Measurements from ENCODE around the gene ANAPC2. TPM values are rescaled to one million over a fixed set of nuclear protein-coding genes. Genes with fewer than 3 reads are reported as not detected.

Gene ANAPC2
- total RNA-seq, 1 donor from 2014 or later = 29.8 TPM

- peak; percentile 84 for DNase-seq
Measured at GRCh38 chr9:137227054-137227852, 38.9 kb upstream of the ANAPC2 start, which contains the start of gene RNF224. Gene RNF224 (plus strand): TSS chr9:137227502. CDS start chr9:137228336, 834 bp downstream.

DNA sequence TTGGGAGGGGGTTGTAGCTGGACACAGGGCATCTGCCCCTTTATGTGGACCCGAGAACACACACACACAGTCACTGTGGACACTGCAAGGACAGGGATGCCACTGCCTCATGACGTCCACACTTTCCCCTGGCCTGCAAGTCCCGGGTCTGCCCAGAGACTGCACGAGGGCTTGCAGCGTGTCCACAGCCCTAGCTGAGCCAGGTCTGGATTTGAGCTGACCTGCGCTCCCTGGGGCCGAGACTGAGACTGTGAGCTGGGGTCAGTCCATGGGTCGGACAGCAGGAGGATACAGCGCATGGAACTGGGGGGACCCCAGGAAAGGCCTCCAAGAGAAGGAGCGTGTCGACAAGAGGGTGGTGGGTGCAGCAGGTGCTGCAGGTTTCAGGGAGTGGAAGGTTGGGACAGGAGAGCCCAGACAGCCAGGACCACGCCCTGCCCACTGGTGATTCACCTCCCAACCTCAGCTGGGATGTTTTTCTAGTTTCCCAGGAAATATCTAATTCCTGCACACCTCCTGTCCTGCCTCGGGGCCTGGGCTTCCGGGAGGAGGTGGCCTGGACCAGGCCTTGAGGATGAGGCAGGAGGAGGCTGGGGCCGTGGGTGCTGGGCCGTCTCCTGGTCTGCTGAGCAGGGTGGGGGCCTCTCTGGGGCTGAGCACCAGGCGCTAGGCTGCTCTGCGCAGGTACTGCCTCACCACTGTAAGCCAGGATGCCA is 38.1 kb upstream of the ANAPC2 start:
- DNase-seq = no peak

DNA sequence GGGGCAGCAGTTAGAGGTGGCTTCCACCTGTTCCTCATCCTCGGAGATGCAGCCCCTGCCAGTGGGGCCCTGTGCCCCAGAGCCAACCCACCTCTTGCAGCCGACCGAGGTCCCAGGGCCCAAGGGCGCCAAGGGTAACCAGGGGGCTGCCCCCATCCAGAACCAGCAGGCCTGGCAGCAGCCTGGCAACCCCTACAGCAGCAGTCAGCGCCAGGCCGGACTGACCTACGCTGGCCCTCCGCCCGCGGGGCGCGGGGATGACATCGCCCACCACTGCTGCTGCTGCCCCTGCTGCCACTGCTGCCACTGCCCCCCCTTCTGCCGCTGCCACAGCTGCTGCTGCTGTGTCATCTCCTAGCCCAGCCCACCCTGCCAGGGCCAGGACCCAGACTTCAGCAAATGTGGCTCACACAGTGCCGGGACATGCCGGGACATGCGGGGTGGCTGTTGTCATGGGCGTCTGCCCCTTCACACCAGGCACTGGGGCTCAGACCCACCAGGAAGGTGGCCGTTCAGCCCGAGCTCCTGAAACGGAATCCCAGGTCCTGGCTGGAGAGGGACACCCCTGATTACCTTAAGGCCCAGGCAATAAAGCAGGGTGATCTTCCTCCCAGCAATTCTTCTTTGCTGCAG is 37.5 kb upstream of the ANAPC2 start:
- DNase-seq = no peak

- DNase-seq = no peak
Measured at GRCh38 chr9:137224830-137225694, 36.7 kb upstream of the ANAPC2 start, which contains the start of gene CYSRT1. Gene CYSRT1 (plus strand): TSS chr9:137225174. CDS start chr9:137225622, 448 bp downstream.

DNA sequence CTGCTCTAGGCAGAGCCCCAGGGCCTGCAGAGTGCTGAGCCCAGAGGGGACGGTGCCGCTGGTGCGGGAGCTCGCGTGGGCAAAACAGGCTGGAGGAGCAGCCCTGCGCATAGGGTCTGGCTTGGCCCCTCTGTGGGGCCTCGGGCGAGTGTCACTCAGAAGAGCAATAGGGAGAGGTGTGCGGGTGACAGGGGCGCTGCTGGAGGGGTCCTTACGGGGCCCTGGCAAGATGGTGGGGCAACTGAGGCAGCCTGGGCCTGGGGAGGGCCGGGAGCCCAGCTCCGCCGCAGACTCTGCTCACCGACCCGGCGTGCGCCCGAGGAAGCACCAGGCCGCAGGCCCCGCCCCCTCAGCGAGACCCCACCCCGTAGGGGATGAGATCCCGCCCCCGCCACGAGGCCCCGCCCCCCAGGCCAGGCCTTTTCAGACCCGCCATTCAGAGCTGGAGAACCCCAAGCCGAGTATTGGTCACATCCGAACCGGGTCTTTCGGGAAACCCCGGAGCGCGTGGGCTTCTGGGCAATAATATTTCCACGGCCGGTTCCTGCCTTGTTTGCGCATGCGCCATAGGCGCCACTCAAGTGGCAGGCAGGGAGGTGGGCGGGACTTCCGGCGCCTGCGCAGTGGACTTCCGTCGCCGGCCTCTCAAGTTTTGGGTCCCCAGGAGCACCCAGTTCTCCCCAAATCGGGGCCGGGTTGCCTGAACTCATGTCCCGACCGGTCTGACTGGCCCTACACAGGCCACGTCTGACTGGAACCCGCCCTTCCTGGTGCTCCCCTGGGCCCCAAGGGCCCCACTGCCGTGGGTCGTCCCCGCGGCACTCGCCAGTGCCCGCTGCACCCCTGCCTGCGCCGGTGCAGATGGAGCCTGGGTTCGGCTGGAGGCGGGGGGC is 35.0 kb upstream of the ANAPC2 start:
- peak; percentile 99 for DNase-seq

- DNase-seq = no peak
Measured at GRCh38 chr9:137222190-137223077, 34.1 kb upstream of the ANAPC2 start, which contains the start of gene RNF208. Gene RNF208 (minus strand): TSS chr9:137222240. CDS start chr9:137221212, 1,028 bp downstream.

GRCh38 chr9:137221506-137222111 is 33.2 kb upstream of the ANAPC2 start:
- no peak for DNase-seq

DNA sequence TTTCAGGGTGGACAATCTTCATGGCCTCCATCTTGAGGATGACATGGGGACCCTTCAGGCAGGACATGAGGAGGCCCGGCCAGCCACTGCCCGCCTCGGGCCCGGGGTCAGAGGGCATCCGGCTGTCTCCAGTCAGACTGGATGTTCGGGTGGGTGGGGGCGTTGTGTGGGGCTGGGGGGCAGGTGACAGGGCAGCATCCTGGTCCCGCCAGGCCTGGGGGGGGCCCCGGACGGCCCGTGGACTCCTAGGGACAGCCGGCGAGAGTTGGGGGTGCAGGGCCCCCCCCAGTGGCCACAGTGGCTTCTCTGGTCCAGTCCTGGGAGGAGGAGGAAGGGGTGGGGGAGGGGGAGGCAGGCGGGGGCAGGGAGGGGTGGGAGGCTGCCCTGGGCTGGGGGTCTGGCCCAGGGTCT is 32.7 kb upstream of the ANAPC2 start:
- no peak for DNase-seq

GRCh38 chr9:137220317-137221094 is 32.1 kb upstream of the ANAPC2 start:
- DNase-seq = no peak

DNA sequence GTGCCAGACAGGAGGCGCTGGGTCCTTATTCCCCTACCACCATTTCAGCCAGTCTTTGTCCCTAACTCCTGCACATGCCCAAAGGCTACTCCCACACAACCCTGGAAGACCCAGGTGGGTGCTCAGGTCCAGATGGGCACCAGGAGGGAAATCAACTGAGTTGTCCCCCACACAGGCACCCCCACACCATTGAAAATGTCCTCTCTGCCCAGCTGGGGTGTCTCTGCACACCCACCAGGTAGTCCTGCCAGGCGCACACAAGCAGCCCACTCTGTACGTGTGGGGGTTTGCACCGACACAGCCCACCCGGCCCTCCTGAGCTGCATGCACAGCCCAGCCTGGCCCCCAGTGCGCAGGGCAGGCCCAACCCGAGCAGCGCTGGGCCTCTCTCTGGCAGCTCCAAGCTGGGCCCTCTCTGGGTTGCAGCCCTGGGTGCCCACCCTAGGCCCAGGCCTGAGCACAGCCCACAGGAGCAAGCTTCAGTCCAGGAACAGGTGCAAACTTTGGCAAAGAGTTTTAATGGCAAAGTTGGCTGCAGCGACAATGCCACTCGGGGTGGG is 31.5 kb upstream of the ANAPC2 start:
- no peak for DNase-seq

DNA sequence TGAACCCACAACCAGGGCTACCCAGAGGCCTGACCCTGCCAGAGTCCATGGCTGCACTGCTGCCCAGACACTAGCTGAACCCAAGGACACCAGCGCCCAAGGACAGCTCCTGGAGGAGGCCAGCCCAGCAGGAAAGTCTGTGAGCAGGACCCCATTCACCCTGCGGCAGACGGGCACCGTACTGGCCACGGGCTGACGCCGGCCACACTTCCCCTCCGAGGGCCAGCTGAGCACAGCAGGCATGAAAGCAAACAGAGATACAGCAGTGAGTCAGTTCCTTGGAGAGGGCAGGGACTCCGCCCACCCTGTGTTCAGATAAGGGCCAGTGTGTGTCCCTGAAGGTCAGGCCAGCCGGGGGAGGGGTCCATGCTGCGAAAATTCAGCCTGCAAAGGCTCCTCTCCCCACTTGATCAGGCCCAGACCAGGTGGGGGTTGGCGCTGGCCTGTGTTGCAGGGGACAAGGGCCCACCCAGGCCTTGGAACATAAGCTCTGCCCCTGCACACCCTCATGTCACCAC is 30.5 kb upstream of the ANAPC2 start:
- DNase-seq = no peak

DNA sequence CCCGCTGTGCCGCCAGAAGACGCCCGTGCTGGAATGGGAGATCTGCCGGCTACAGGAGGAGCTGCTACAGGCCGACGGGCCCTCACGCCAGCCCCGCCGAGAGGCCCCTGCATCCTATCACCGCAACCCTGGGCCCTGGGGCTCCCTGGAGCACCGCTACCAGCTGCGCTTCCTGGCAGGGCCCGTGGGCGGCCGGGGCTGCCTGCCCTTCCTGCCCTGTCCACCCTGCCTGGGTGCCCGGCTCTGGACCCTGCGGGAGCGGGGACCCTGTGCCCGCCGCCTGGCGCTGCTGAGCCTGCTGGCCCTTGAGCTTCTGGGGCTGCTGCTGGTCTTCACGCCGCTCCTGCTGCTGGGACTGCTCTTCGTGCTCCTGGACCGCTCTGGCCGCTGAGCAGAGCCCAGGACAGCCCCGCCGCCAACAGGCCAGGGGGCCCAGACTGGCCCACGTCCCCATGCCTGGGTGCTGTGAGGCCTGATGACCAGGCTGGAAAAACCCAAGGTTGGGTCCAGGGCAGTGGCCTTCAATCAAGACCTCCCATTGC is 29.9 kb upstream of the ANAPC2 start:
- no peak for DNase-seq

DNA sequence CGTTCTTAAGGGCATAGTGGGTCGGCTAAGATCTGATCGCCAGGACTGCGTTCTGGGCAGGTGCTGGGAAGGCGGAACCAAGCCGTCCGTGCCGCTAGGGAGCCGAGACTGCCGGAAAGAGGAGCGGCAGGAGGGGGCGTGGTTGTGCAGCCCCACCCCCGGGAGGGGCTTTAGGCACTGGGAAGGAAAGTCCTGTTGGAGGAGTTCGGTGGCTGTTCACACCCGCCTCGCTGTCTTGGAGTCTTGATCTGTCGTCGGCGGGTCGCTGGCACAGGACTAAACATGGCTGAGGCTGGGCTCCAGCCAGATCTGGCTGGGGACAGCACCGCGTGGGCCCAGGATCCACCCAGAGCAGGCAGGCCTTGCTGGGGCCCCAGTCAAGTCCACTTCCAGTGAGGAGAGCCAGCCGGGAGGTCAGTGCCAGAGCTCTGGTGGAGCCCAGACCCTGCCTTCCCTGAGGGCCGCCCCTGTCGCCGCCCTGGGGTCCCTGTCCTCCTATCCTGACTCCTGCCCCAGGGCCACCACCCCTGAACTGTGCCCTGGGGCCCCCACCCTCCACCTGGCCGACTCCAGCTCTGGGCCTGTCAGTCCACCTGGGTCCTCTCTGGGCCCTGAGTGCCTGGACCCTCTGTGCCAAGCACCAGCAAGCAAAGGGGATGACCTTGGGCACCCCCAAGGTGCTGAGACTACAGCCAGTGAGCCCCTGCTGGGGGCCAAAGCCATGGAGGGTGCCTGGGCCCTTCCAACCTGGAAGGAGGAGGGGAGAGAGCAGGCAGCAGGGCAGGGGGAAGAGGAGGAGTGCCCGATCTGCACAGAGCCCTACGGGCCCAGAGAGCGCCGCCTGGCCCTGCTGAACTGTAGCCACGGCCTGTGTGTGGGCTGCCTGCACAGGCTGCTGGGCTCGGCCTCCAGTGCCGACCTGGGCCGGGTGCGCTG is 29.2 kb upstream of the ANAPC2 start:
- DNase-seq = no peak

DNA sequence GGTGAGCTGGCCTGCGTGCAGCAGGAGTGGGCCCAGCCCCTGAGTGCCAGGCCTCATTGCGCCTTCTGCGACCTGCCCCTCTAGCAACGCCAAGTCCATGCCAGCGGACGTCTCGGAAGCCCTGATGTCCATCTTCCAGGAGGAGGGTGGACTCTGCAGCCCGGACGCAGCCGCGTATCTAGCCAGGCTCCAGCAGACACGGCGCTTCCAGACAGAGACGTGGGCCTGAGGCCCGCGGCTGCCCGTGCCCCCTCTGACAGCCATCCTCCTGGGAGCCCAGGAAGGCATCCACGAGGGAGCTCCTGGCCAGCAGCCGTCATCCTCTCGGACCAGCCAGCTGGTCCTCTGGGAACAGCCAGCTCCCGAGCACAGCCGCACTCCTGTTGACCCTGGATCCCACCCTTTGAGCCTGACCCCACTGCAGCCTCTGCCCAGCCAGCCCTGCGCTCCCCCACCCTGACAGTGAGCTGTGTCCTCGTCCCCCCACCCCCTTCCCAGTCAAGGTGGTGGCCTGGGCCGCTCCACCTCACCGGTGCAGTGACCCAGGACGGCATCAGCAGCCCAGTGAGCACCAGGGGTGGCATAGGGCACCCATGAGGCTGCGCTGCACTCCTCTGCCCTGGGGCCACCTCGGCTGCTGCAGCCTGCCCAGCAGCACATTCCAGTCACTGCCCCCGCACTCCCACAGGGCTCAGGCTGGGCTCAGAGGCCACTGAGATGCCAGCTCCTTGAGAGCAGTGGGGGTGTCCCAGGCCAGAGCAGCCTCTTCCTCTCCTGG is 28.0 kb upstream of the ANAPC2 start:
- DNase-seq = no peak

GRCh38 chr9:137215196-137215986 is 27.0 kb upstream of the ANAPC2 start:
- DNase-seq = no peak

All from tongue (tissue), 2 donors.